HG03097 (cell line): ENCODE results near the gene CTBP2.

Source experiments
- ATAC-seq: cut with Tn5 transposase; IDR thresholded peaks from one replicate; pipeline ENCODE4 v1.9.1; 2021; ENCODE audit not compliant: unreplicated experiment, low FRiP score

CTBP2 gene

DNA sequence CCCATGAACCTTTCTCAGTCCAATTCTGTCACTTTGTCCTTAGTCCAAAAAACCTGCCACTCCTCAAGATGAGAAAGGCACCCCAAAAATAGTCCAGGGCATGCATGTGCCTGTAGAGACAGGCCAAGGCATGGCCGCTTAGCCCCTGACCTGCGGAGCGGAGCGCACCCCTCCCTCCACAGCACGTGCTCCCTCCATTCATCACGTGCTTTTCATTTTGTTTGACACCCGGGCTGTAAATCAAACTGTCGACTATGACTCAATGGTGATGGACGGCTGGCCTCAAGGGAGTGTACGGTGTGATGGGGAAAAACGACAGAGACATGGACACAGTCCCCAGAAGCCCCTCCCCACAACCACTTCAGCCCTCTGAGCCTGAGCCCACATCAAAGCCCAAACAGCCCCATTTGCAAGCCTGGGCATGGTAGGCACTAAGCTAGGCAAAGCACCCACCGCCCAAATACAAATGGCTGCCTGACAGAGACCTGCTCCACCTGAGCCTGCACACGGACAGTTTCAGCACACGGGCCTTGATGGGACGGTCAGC lies 127.8 kb downstream of the CTBP2 start:
- no peak for ATAC-seq

- no peak for ATAC-seq
Measured at GRCh38 chr10:125030567-125031197, 129.7 kb downstream of the CTBP2 start.

- ATAC-seq = no peak
Measured at GRCh38 chr10:125029584-125030242, 130.7 kb downstream of the CTBP2 start.

- no peak for ATAC-seq
Measured at GRCh38 chr10:125027871-125028869, 132.2 kb downstream of the CTBP2 start.

- no peak for ATAC-seq
Measured at GRCh38 chr10:125026974-125027735, 133.2 kb downstream of the CTBP2 start.

DNA sequence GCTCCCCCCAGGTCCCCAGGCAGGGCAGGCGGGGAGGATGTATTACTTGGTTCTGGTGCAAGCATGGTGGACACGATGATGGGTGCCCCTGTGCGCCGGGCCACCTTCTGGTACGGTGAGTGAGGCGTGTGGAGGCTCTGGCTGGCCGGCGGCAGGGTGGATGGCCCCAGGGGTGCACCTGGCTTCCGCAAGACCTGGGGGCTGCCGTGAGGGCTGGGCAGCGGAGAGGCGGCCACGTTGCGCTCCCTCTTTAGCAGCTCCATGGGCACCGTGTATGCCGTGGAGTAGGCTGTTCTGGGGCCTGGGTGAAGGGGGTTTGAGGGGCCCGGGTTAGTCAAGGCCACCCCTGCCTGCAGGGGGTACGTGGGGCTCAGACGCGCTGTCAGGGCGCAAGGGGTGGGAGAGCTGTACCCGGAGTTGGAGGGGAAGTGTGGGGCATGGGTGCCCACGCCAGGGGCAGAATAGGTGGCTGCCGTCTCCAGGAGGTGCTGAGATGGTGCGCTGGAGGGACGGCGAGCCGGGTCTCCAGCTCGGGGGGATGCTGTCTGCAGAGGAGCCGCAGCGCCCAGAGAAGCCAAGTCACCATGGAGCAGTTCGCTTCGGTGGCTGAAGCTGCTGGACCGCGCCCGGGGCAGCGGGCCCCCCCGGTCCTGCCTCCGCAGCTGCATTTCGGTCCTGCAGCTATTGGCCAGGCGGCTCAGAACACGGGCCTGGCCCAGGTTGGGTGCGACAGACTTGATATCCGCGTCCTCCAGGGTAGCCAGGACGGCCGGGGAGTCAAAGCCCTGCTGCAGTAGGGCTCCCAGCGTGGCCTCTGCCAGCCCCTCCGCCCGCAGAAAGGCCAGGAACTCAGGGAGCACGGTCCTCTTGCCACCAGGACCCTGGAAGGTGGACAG lies 134.1 kb downstream of the CTBP2 start:
- no peak for ATAC-seq

DNA sequence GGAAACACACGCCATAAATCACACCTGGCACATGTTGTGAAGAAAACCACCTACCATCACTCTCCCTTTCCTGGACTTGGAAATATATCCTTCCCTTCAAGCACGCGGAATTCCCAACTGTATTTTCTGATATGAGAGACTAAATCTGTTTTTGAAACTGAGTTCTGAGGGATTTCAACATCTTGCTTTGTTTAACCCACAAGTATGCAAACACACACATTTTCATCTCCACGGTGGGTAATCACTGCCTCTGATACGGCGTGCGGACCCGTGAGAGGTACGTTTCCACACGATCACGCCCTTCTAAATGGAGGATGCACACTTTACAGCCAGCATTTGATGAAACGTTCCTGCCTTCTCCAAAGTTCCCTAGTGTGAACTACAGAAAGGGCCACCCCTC lies 135.0 kb downstream of the CTBP2 start:
- no peak for ATAC-seq

DNA sequence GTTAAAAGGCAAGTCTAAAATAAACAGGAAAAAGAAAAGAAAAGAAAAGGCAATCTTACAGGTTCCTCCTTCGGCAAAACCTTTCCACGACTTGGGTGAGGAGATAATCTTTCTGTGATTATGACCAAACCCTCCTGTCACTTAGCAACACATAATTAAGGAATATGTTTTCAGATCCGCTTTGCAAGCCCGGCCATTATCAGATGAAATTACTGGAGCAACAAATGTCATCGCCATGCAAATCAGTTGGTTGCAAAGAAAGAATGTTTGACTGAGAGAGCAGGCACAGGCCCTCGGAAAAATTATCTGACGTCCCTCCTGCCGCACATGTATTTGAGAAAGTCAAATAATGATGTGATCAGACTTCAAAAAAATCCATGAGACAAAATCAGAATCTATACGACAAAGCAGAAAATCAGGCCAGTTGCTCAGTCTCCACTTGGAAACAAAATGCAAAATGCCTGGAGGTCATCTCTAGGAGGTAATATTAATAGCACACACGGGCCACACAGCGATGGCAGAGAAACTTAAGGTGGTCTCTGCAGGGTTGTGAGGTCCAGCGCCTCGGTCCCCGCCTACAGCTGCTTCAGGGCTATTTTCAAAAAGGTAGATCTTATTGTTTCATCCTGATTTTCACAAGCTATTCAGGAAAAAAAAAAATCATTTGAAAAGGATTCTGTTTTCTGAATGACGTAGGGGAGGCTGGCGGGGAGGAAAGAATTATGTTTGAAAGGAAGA lies 135.7 kb downstream of the CTBP2 start:
- no peak for ATAC-seq

DNA sequence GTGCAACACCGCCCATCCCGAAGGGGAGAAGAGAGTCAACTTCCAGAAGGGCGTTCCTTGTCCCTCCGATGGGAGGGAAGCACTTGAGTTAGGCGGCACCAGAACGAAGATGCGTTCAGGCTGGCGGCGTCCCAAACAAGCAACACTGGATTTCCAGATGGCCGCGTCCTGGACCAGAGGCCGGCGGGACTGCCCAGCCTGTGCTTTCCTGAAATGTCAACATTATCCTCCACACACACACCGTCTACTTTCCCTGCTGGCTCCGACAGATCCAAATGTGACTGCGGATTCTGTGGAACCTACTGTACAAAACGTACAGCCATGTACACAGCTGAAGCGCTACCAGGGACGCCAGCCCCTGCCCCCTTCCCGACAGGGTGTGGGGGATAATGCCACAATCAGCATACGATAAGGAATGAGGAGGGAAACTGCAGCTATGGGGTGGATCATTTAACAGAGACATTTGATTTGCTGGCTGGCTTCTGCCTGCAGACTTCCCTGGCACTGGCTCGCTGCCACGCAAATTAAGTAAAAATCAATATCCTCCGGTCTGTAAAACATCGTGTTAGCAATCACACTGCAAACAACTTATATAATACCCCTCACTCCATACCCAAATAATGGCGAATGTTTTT lies 136.4 kb downstream of the CTBP2 start:
- no peak for ATAC-seq

GRCh38 chr10:125023255-125023654 lies 137.1 kb downstream of the CTBP2 start:
- ATAC-seq = no peak

- ATAC-seq = no peak
Measured at GRCh38 chr10:125022671-125023070, 137.7 kb downstream of the CTBP2 start.

GRCh38 chr10:125021686-125022344 lies 138.5 kb downstream of the CTBP2 start:
- no peak for ATAC-seq

GRCh38 chr10:125020871-125021270 lies 139.5 kb downstream of the CTBP2 start:
- no peak for ATAC-seq

DNA sequence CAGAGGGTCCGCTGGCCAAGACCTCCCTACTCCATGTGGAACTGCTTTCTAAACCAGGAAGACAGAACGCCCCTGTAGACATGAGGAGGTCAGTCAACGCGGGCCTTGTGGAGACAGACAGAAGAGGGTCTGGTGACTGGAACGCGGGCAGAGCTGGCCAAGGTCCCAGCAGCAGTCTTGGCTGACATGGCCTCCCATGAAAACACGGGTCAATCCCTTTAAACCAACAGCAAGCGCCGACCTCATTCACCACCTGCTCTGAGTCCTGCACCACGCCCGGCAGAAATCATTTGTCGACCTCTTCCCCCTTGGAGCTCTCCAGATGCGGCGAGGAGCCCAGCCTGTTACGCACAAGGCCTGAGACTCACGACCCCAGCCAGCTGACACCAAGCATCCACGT lies 140.0 kb downstream of the CTBP2 start:
- ATAC-seq = no peak

DNA sequence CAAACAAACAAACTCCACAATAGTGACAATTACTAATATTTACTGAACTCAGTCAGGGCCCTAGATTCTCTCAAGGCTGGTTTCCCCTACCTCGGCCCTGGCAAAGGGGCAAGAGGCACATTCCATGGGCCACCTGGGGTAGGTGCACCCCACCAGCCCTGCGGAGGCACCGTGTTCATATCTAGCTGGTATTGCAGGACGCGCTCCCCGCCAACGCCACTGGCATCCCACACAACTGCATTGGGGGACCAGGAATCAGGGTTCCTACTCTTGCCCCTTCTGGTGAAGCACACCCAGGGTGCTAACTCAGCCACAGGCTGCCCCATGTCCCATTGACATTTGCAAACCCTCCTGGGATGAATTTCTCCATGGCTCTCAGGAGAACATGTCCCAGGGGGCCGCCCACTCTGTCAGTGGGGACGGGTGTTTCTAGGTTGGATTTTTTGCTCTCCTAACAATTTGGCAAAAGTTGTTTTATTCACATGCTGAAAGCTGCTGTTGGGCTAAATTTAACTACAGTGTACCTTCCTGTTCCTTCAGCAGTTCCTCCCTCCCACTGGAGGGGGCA lies 141.7 kb downstream of the CTBP2 start:
- ATAC-seq = no peak

- no peak for ATAC-seq
Measured at GRCh38 chr10:125017547-125018298, 142.6 kb downstream of the CTBP2 start.
